ENCODE data around the gene SLC5A2. TPM values are rescaled to one million over a fixed set of nuclear protein-coding genes. Genes with fewer than 3 reads are reported as not detected.
A peak's percentile ranks its signal among the peaks of the same experiment; 100 is the strongest.

The SLC5A2 gene
- total RNA-seq, 2 donors from 2014 or later, result 0.28 to 0.79 TPM

DNA sequence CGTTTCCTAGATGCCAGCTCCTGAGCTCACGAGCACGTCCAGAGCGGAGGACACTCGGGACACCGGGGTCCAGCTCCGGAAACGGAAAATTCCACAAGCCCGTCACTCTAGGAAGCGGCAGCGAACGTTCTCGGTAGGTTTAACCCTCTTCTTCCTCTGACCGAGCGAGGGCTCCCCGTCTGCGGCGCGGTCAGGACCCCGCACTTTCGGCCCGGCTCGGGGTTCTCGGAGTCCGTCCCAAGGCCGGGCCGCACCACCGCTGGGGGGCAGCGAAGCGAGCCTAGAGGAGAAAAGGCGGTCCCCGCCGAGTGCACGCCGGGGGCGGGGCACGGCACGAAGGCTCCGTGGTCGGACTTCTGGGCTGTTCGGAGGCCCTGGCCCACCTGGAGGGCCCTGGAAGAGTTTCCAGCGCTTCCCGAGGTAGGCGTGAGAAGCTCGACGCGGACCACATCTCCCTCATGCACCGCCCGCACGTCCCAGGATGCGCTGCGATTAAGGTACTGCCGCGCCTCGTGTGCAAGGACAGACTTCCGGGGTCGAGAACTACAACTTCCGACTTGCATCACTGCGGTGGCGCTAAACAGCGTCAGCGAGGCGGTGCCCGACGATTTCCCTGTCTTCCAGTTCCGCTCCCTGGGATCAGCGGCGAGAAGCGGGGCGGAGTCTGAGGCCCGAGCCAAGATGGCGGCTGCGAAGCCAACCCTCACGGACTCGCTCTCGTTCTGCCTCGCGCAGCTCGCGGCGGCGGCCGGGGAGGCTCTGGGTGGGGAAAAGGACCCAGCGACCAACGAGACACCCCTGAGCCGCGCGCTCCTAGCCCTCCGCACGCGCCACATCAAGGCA, 23.9 kb upstream of the SLC5A2 start, which contains the start of gene ARMC5:
ARMC5 (plus strand) TSS at position 658 of the 843 bp plus-strand sequence; CDS start at position 682, 24 bp downstream.
- peak; percentile 80 for ATAC-seq
- intact Hi-C loops (cut with DNase I, micrococcal nuclease), result no loop called here
- DNase-seq, result peak; percentile 97 to 99

DNA sequence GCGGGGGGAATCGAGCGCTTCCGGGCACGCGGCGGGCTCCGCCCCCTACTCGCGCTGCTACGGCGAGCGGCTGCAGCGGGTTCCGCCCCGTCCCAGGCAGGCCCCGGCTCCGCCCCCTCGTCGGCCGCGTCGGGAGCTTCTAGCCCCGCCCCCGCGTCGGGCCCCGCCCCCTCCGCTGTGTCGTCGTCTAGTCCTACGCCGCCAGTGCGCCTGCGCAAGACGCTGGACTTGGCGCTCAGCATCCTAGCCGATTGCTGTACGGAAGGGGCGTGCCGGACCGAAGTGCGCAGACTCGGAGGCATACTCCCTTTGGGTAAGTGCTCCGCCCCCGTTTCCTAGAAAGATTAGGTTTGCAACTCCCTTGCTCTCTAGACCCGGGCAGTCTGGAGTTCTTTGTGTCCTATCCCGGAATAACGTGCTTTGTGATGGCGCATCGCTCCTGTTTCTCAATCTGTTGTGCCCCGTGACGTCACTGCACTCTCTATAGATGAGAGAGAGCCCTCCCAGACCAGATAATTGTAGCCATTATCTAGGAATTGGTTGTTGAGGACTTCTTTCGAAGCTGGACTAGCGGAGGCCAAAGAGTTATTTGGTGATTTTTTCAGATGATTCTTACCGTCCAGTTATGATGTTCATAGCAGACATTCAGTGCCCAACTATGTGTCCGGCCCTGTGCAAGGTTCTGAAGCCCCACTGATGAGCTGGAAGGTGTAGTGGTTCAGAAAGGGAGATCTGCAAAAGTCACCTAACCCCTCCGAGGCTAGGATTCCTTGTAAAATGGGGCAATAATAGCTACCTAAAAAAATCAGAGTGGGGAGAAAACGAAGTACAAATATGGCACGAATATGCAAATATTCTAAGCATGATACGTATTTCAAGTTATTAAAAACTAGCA, 23.0 kb upstream of the SLC5A2 start:
- DNase-seq (peak; percentile 100), ATAC-seq (peak; percentile 81)
- intact Hi-C loops (cut with DNase I, micrococcal nuclease), result no loop called here

DNA sequence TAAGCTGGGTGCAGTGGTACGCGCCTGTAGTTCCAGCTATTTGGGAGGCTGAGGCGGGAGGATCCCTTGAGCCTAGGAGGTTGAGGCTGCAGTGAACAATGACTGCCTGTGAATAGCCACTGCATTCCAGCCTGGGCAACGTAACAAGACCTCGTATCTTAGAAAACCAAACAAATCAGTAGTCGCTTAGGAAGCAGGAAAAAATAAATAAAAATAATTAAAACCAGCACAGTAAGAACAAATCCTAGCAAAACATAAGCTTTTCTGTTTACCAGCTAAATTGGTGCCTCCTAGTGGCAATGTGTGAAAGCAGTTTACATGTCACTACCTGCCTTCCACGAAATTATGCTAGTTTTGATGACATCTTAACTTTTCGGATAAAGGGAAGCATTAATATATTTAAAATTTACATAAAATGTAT, 22.3 kb upstream of the SLC5A2 start:
- intact Hi-C loops (cut with DNase I, micrococcal nuclease), result no loop called here
- ATAC-seq, result no peak
- no peak for DNase-seq

DNA sequence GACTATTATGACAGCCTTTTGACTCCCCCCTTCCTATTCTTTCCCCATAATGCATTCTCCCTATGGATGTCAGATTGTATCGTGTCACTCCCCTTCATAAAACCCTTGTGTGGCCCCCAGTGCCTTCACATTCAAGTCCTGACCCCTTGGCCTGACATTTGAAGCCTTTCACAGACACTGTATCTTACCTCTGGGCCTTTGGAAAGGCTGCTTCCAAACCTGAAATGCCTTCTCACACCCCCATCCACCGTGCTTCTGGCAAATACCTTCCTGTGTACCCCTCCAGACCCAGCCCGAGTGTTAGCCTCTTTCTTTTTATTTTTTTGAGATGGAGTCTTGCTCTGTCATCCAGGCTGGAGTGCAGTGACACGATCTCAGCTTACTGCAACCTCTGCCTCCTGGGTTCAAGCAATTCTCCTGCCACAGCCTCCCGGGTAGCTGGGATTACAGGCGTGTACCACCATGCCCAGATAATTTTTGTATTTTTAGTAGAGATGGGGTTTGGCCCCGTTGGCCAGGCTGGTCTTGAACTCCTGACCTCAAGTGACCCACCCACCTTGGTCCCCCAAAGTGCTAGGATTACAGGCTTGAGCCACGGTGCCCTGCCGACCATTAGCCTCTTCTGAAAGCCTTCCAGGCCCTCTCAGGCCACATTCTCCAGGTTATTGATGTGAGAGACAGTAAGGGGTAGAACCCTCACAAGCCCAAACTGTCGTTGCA, 21.6 kb upstream of the SLC5A2 start:
- intact Hi-C loops (cut with DNase I, micrococcal nuclease), result no loop called here
- no peak for DNase-seq
- no peak for ATAC-seq

DNA sequence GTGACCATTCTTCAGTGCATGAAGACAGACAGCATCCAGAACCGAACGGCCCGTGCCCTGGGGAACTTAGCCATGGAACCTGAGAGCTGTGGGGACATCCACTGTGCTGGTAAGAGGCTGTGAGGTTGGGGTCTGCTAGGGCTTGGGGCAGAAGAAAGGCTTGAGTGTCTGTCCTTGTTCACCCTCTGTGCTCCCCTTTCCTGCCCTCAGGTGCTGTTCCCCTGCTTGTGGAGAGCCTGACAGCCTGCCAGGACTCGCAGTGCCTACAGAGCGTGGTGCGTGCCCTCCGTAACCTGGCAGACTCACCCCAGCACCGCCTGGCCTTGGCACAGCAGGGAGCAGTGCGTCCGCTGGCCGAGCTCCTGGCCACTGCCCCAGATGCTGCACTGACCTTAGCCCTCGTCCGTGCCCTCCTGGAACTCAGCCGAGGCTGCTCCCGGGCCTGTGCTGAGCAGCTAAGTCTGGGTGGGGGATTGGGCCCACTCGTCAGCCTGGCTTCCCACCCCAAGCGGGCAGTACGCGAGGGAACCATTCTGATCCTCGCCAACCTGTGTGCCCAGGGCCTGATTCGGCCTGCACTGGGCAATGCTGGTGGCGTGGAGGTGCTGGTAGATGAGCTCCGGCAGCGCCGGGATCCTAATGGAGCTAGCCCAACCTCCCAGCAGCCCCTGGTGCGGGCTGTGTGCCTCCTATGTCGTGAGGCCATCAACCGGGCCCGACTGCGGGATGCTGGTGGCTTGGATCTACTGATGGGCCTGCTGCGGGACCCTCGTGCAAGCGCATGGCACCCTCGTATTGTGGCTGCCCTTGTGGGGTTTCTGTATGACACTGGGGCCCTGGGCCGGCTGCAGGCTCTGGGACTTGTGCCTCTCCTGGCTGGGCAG, 20.8 kb upstream of the SLC5A2 start:
- DNase-seq (no peak), ATAC-seq (no peak)
- intact Hi-C loops (cut with DNase I, micrococcal nuclease), result no loop called here

DNA sequence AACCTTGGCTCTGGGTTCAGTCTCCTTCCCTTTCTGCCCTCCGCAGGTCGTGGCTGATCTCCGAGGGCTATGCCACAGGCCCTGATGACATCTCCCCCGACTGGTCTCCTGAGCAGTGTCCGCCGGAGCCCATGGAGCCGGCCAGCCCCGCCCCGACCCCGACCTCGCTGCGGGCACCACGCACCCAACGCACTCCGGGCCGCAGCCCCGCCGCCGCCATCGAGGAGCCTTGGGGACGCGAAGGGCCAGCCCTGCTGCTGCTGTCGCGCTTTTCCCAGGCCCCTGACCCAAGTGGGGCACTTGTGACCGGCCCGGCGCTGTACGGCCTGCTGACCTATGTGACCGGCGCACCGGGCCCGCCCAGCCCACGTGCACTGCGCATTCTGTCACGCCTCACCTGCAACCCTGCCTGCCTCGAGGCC, 18.6 kb upstream of the SLC5A2 start:
- intact Hi-C loops (cut with DNase I, micrococcal nuclease), result no loop called here
- DNase-seq, result no peak
- ATAC-seq, result no peak

DNA sequence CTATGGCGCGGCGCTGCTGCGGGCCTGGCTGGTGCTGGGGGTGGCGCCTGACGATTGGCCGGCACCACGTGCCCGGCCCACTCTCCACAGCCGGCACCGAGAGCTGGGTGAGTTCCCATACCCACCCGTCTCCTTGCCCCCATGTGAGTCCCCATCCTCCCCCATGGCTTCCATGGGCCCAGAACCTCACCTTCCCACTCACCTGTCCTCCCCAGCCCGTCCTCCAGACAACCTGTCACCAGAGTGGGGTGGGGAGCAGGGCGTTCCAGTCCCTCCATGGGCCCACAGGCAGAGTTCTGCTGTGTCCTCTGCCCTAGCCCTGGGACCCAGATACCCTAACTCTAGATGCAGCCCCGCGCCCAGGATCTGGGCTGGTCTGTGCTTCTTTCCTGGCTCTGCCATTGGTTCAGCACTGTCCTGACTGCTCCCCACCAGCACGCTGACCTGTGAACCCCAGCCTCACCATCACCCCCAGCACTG, 18.1 kb upstream of the SLC5A2 start:
- DNase-seq (no peak), ATAC-seq (no peak)
- intact Hi-C loops (cut with DNase I, micrococcal nuclease), result no loop called here

DNA sequence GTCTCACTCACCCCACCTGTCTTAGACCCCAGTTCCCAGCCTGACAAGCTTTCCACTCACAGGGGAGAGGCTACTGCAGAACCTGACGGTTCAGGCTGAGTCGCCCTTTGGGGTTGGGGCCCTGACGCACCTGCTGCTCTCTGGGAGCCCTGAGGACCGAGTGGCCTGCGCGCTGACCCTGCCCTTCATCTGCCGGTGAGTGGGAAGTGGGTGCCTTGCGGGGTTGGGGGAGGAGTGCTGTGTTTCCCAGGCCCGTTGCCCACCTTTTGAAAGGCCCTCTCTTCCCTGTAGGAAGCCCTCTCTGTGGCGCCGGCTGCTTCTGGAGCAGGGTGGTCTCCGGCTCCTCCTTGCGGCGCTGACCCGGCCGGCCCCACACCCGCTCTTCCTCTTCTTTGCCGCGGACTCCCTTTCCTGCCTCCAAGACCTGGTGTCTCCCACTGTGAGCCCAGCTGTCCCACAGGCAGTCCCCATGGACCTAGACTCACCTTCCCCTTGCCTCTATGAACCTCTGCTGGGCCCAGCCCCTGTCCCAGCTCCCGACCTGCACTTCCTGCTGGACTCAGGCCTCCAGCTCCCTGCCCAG, 17.0 kb upstream of the SLC5A2 start:
- DNase-seq (no peak), ATAC-seq (no peak)
- intact Hi-C loops (cut with DNase I, micrococcal nuclease), result no loop called here

DNA sequence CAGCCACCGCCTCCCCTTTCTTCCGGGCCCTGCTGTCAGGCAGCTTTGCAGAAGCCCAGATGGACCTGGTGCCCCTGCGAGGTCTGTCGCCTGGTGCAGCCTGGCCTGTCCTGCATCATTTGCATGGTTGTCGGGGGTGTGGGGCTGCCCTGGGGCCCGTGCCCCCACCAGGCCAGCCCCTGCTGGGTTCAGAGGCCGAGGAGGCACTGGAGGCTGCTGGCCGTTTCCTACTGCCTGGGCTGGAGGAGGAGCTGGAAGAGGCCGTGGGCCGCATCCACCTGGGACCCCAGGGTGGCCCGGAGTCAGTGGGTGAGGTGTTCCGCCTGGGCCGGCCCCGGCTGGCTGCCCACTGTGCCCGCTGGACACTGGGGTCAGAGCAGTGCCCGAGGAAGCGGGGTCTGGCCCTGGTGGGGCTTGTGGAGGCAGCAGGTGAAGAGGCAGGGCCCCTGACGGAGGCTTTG, 16.5 kb upstream of the SLC5A2 start:
- intact Hi-C loops (cut with DNase I, micrococcal nuclease), result no loop called here
- ATAC-seq, result no peak
- DNase-seq, result no peak

DNA sequence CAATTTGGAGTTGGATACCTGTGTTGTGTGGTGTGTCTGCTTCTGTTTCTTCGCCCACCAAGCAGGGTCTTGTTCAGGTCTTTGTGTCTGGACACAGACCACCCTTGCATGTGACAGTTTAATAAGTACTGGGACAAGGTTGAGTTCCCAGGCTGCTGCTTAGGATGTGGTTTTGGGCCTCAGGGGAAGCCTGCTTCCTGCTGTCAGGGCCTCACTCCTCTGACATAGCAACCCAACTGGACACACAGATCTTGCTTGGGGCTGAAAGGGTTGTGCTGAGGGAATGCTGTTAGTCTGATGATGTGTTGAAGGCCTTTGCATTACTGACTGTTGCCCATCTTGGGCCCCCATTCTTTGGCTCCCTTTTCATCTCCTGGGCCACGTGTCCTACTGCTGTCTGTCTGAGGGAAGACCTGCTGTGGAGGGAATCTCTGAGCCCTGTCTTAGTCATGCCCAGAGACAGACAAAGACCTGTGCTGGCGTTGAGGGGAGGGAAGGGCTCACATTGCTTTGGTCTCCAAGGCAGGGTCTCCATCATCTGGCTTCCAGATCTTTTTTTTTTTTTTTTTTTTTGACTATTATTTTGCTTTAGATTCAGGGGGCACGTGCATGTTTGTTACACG, 15.7 kb upstream of the SLC5A2 start:
- ATAC-seq, result no peak
- DNase-seq, result no peak
- intact Hi-C loops (cut with DNase I, micrococcal nuclease), result no loop called here

DNA sequence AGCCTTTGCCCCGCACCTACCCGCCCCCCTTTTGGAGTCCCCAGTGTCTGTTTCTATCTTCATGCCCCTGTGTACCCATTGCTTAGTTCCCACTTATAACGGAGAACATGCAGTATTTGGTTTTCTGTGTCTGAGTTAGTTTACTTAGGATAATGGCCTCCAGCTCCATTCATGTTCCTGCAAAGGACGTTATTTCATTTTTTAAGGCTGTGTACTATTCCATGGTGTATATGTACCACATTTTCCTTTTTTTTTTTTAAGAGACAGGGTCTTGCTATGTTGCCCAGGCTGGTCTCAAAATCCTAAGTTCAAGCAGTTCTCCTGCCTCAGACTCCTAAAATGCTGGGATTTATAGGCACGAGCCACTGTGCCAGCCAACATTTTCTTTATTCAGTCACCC, 15.1 kb upstream of the SLC5A2 start:
- no peak for DNase-seq
- intact Hi-C loops (cut with DNase I, micrococcal nuclease), result no loop called here
- ATAC-seq, result no peak

DNA sequence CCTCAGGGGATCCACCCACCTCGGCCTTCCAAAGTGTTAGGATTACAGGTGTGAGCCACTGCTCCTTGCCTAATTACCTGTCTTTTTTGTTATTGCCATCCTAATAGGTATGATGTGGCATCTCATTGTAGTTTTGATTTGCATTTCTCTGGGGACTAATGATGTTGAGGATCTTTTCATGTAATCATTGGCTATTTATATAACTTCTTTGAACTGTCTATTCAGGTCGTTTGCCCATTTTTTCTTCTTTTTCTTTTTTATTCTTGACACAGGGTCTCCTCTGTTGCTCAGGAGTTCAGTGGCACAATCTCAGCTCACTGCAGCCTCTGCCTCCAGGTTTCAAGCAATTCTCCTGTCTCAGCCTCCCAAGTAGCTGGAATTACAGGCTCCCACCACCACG, 12.3 kb upstream of the SLC5A2 start:
- ATAC-seq, result no peak
- DNase-seq, result no peak
- intact Hi-C loops (cut with DNase I, micrococcal nuclease), result no loop called here

DNA sequence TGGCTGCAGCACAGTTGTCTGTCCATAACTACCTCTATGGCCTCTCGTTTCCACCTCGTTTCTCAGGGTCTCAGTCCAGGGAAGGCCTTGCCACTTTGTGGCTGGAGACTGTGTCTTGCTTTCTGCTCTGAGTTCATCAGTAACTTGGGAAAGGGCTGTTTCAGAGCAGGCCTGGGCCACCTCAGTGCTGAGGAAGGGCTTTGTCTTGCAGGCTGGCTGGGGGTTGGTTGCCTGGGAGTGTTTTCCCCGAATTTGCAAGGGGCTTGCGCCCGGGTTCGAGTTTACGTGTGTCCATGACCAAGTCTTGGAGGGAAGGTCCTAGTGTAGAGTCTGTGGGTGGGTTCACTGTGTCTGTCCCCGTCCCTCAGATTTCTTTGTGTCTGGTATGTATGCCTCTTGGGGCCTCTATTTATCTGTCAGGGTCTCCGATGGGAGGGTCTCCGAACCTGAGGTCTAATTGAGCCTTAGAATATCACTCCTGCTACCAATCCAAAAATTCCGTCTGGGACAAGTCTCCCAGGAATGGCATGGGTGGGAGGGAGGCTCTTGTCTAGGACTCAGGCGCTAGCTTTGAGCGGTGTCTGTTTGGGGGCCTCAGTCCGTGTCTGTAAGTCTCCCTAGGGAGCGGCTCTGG, 11.6 kb upstream of the SLC5A2 start:
- ATAC-seq (no peak), DNase-seq (peak in 1 of 2 donors; percentile 23)
- intact Hi-C loops (cut with DNase I, micrococcal nuclease), result no loop called here

DNA sequence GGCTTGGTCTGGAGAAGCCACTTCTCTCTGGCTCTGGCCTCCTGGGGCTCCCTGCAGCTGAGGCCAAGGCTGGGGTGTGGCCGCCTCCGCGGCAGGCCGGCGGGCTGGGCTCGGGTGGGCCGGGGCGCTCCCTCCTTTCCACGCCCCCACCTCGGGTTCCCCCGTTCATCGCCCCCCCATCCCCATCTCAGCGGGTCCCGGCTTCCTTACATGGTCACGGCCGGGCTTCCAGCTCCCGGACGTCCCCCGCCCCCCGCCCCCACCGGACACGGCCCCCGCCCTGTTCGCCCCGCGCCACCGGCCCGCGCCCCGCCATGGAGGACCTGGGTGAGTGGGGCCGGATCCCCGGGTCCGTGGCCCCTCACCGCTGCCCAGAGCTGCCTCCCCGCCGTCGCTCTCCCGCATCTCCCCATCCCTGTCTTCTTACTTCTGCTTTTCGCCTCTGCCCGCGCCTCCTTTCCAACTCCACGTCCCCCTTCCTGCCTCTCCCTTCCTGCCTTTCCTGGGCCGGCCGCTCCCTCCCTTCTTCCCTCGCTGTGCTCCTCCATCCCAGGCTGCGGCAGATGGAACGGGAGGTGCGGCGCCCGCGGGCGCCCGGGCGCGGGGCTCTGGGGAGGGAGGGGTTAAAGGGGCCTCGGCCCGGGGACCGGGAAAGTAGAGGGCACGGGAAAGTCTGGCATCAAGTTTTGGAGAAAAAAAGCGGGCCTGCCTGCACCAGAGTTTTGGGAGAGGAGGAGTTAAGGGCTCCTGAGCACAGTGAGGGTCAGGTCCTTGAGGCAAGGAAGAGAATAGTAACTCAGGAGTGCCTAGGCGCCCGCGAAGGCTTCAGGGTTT, 10.8 kb upstream of the SLC5A2 start, which contains the start of gene TGFB1I1:
TGFB1I1 (plus strand) TSS at position 278 of the 834 bp plus-strand sequence; CDS start at position 315, 37 bp downstream.
- intact Hi-C loops (cut with DNase I, micrococcal nuclease), result no loop called here
- ATAC-seq (peak; percentile 30), DNase-seq (peak; percentile 62 to 76)

DNA sequence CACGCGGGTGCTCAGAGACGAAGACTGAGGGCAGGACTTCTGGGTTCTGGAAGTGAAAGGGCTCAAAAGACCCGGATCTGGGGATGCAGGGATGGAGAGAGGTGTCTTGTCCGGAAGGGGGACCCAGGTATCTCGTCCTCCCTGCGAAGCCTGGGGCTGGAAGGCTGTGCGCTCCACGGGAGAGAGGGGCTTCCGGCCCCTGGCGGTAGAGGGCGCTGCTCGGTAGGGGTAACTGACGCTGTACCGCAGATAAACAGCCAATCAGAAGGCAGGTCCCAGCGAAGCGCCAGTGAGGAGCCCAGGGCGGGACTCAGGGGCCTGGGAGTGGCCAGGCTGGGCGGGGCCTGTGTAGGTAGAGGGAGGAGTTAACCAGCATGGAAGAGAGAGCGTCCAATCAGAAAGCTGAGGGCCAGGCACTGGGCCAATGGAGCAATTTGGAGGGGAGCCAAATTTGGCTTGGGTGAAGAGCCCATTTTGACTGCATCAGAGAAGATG, 10.2 kb upstream of the SLC5A2 start:
- intact Hi-C loops (cut with DNase I, micrococcal nuclease), result no loop called here
- DNase-seq (peak; percentile 89 to 95), ATAC-seq (peak; percentile 48)
